GM13977 (cell line): ENCODE results near the gene TPRN.

Experiments used
- DNase-seq: peaks from one replicate; pipeline ENCODE4 v3.0.0; 2012; ENCODE audit warnings: low spot score
- CTCF ChIP-seq: IDR thresholded peaks from 2 replicates; pipeline ENCODE4 v1.5.1; 2012; ENCODE audit warnings: mild to moderate bottlenecking, control low read depth; ENCODE audit not compliant: insufficient read depth; ENCODE audit errors: extremely low read depth, missing control alignments
- in situ Hi-C: fragments of 300-500 bp; cut with MboI; formaldehyde crosslinking; loops from one replicate; pipeline ENCODE4 v1.12.0; 2022; ENCODE audit warnings: low sequenced_read_pairs, low pct_unique_long_range_greater_than_20kb, mixed read lengths, inconsistent platforms; ENCODE audit not compliant: unreplicated experiment

Gene TPRN

GRCh38 chr9:137216188-137216965 lies 15.8 kb upstream of the TPRN start:
- no peak for DNase-seq
- in situ Hi-C loops: no loop called here
- no peak for TF ChIP-seq CTCF

GRCh38 chr9:137215196-137215986 lies 14.8 kb upstream of the TPRN start:
- in situ Hi-C loops: no loop called here
- TF ChIP-seq CTCF: no peak
- no peak for DNase-seq

- in situ Hi-C loops: no loop called here
- no peak for TF ChIP-seq CTCF
- no peak for DNase-seq
Observed at GRCh38 chr9:137214620-137215019, 14.1 kb upstream of the TPRN start.

GRCh38 chr9:137213160-137214060 lies 12.9 kb upstream of the TPRN start:
- in situ Hi-C loops: no loop called here
- TF ChIP-seq CTCF: peak; percentile 34
- DNase-seq: no peak

- no peak for TF ChIP-seq CTCF
- in situ Hi-C loops: no loop called here
- no peak for DNase-seq
Observed at GRCh38 chr9:137212520-137212919, 12.0 kb upstream of the TPRN start.

GRCh38 chr9:137211532-137211931 lies 11.0 kb upstream of the TPRN start:
- no peak for TF ChIP-seq CTCF
- in situ Hi-C loops: no loop called here
- no peak for DNase-seq
